GM23338 (cell line): ENCODE data around the gene C1orf141. TPM values are rescaled to one million over a fixed set of nuclear protein-coding genes. Genes with fewer than 3 reads are reported as not detected.

ENCODE experiments used
- ATAC-seq: fragments of 200-7000 bp; cut with Tn5 transposase; 3 replicates; pipeline ENCODE4 v1.9.1; 2020
- DNase-seq: peaks from one replicate; pipeline ENCODE4 v3.0.0-alpha.2; 2015; ENCODE audit warnings: low spot score
- H2AFZ ChIP-seq: fragments of 200-600 bp; sonication (generic); 2 replicates; pipeline ENCODE4 v1.8.0; 2016; ENCODE audit warnings: antibody characterized with exemption, mild to moderate bottlenecking, moderate library complexity
- H3F3A ChIP-seq: fragments of 200-600 bp; sonication (generic); replicated peaks from 2 replicates; pipeline ENCODE4 v1.8.0; 2017; ENCODE audit warnings: antibody characterized with exemption, mixed run types, low read depth
- H3K27ac ChIP-seq: fragments of 200-600 bp; sonication (generic); 2 replicates; pipeline ENCODE4 v1.6.1; 2016; ENCODE audit warnings: low read depth
- H3K27me3 ChIP-seq: fragments of 200-600 bp; sonication (generic); 2 replicates; pipeline ENCODE4 v1.8.0; 2016; ENCODE audit warnings: mild to moderate bottlenecking, mixed run types, moderate library complexity; ENCODE audit not compliant: insufficient read depth
- H3K36me3 ChIP-seq: fragments of 200-600 bp; sonication (generic); 2 replicates; pipeline ENCODE4 v1.8.0; 2016; ENCODE audit warnings: mild to moderate bottlenecking; ENCODE audit not compliant: insufficient read depth
- H3K4me1 ChIP-seq: fragments of 200-600 bp; sonication (generic); 2 replicates; pipeline ENCODE4 v1.8.0; 2016; ENCODE audit warnings: mild to moderate bottlenecking, moderate library complexity; ENCODE audit not compliant: insufficient read depth
- H3K4me2 ChIP-seq: fragments of 200-600 bp; sonication (generic); 2 replicates; pipeline ENCODE4 v1.7.1; 2017; ENCODE audit warnings: mixed run types
- H3K4me3 ChIP-seq: fragments of 200-600 bp; sonication (generic); 2 replicates; pipeline ENCODE4 v1.6.1; 2016; ENCODE audit warnings: mixed run types
- H3K79me2 ChIP-seq: fragments of 200-600 bp; sonication (generic); replicated peaks from 2 replicates; pipeline ENCODE4 v1.8.0; 2017; ENCODE audit warnings: mild to moderate bottlenecking; ENCODE audit not compliant: insufficient read depth
- H3K9me2 ChIP-seq: fragments of 200-600 bp; sonication (generic); 2 replicates; pipeline ENCODE4 v1.8.0; 2017; ENCODE audit not compliant: insufficient read depth
- H4K20me1 ChIP-seq: fragments of 200-600 bp; sonication (generic); replicated peaks from 2 replicates; pipeline ENCODE4 v1.8.0; 2017; ENCODE audit warnings: mild to moderate bottlenecking; ENCODE audit not compliant: insufficient read depth
- H3K27ac Mint-ChIP-seq: 2 replicates; pipeline ENCODE4 v1.8.0; 2020; ENCODE audit warnings: inconsistent platforms, mild to moderate bottlenecking, moderate library complexity, mixed read lengths
- H3K27me3 Mint-ChIP-seq: 3 replicates; pipeline ENCODE4 v1.8.0; 2022; ENCODE audit warnings: low read depth, mild to moderate bottlenecking, moderate library complexity, mixed read lengths, inconsistent platforms; ENCODE audit not compliant: insufficient read depth, poor library complexity
- H3K36me3 Mint-ChIP-seq: 3 replicates; pipeline ENCODE4 v1.8.0; 2021; ENCODE audit warnings: low read depth, mild to moderate bottlenecking, inconsistent platforms, moderate library complexity, mixed read lengths
- H3K4me1 Mint-ChIP-seq: 3 replicates; pipeline ENCODE4 v1.8.0; 2020; ENCODE audit warnings: mild to moderate bottlenecking, inconsistent platforms, mixed read lengths
- H3K4me3 Mint-ChIP-seq: 3 replicates; pipeline ENCODE4 v1.8.0; 2021; ENCODE audit warnings: moderate library complexity, mild to moderate bottlenecking, inconsistent platforms, mixed read lengths
- H3K9me3 Mint-ChIP-seq: 3 replicates; pipeline ENCODE4 v1.8.0; 2020; ENCODE audit warnings: moderate library complexity, mild to moderate bottlenecking, inconsistent platforms, mixed read lengths
- ETS1 ChIP-seq: IDR thresholded peaks from 2 replicates; pipeline ENCODE4 v1.6.1; 2016; ENCODE audit warnings: antibody characterized with exemption
- POLR2AphosphoS5 ChIP-seq: IDR thresholded peaks from 2 replicates; pipeline ENCODE4 v1.6.1; 2016; ENCODE audit warnings: antibody characterized with exemption, low read depth
- REST ChIP-seq: IDR thresholded peaks from one replicate; pipeline ENCODE4 v1.6.1; 2018; ENCODE audit warnings: antibody characterized with exemption; ENCODE audit not compliant: unreplicated experiment
- STAT1 ChIP-seq: IDR thresholded peaks from one replicate; pipeline ENCODE4 v1.6.1; 2016; ENCODE audit warnings: antibody characterized with exemption; ENCODE audit not compliant: unreplicated experiment
- ZNF114 ChIP-seq: fragments of 250-450 bp; sonication (Bioruptor Pico); IDR thresholded peaks from 2 replicates; pipeline ENCODE4 v1.5.0; 2020; ENCODE audit warnings: mild to moderate bottlenecking, moderate library complexity
- ZNF462 ChIP-seq: fragments of 250-450 bp; sonication (Bioruptor Pico); IDR thresholded peaks from 2 replicates; pipeline ENCODE4 v1.5.0; 2020; ENCODE audit warnings: mild to moderate bottlenecking, moderate library complexity
- polyA plus RNA-seq: library from polyadenylated mRNA; unstranded; fragments of >200 nt; fragmentation: Nextera tagmentation; extraction: Ambion mirVana; gene quantifications from 2 replicates; pipeline ENCODE4 v1.2.1, GENCODE V29; 2016
- total RNA-seq: library from RNA; depleted of rRNA; stranded (reverse); fragments of >200 nt; shearing (Covaris generic); gene quantifications from 2 replicates; pipeline ENCODE4 v1.2.3, GENCODE V29; 2014

The C1orf141 gene
- total and polyA plus RNA-seq, 2 experiments from 2014 or later, result not detected

- no peaks in the 10 kb centered on the region for H3K36me3 Mint-ChIP-seq
- Histone ChIP-seq H3K36me3 (no peaks in the 10 kb centered on the region), H3K4me3 (no peak overlapping the region), H2AFZ (no peak overlapping the region), H3F3A (no peaks in the 10 kb centered on the region), H4K20me1 (no peaks in the 10 kb centered on the region), H3K27me3 (no peaks in the 10 kb centered on the region), H3K79me2 (no peaks in the 10 kb centered on the region), H3K27ac (no peak overlapping the region), H3K4me1 (no peaks in the 10 kb centered on the region), H3K9me2 (no peaks in the 10 kb centered on the region), H3K4me2 (no peak overlapping the region)
- H3K27me3 Mint-ChIP-seq, result peaks cover 2% of the 10 kb centered on the region
- no peak overlapping the region for H3K4me3 Mint-ChIP-seq
- peaks cover 9% of the 10 kb centered on the region for H3K4me1 Mint-ChIP-seq
- no peaks in the 10 kb centered on the region for H3K9me3 Mint-ChIP-seq
- TF ChIP-seq REST (no peak), ETS1 (no peak), STAT1 (no peak), ZNF114 (no peak), ZNF462 (CRISPR knock-in tag) (no peak), POLR2AphosphoS5 (no peak)
- no peak overlapping the region for H3K27ac Mint-ChIP-seq
- no peak for DNase-seq
- ATAC-seq, result no peak
Measured at GRCh38 chr1:67094191-67094590, 40.6 kb downstream of the C1orf141 start.
